ENCODE data around the gene CCNG2.

CCNG2 gene

DNA sequence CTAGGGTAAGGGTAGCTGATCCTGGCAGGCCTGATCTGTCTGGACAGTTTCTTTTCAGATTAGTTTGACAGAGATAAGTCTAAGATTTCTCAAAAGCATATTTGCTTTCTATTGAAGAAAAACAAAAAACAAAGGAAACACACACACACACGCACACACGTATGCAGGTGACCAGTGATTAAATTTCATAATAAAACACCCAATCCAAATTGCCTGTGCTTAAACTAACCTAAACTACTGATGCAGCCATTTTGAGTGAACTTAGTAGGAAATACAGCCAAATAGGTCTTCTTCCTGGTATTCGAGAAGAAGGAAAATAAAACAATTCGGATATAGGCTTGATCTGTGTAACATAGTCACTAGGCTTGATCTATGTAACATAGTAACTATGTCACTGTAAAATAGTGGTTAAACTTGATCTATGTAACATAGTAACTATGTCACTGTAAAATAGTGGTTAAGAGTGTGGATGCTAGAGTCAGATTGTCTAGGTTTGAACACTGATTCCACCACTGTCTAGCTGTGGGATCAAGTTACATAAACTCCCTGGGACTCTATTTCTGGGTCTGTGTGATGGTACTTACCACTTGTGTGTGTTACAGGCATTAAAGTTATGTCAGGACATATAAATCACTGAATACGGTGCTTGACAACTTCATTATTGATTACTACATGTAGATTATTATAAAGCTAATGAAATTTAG lies 9.8 kb upstream of the CCNG2 start:
- no peak for DNase-seq

DNA sequence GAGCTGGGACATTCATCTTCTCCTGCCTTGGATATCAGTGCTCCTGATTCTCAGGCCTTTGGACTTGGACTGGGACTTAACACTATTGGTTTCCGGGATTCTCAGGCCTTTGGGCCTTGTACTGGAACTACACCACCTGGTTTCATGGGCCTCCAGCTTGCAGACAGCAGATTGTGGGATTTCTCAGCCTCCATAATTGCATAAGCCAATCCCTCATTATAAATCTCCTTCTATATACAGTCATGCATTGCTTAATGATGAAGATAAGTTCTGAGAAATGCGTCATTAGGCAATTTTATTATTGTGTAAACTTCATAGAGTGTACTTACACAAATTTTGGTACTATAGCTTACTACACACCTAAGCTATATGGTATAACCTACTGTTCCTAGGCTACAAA lies 8.9 kb upstream of the CCNG2 start:
- DNase-seq: no peak

DNA sequence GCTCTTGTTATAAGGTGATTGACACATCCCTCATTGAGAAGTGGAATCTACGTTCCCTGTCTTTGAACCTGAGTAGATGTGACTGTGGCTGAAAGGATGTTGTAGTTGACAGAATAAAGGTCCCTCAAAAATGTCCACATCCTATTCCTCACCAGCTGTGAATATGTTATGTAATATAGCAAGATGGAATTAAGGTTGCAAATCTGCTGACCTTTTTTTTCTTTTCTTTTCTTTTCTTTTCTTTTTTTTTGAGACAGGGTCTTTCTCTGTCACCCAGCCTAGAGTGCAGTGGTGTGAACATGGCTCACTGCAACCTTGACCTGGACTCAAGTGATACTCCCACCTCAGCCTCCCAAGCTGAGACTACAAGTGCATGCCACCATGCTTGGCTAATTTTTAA lies 7.2 kb upstream of the CCNG2 start:
- DNase-seq: no peak

DNA sequence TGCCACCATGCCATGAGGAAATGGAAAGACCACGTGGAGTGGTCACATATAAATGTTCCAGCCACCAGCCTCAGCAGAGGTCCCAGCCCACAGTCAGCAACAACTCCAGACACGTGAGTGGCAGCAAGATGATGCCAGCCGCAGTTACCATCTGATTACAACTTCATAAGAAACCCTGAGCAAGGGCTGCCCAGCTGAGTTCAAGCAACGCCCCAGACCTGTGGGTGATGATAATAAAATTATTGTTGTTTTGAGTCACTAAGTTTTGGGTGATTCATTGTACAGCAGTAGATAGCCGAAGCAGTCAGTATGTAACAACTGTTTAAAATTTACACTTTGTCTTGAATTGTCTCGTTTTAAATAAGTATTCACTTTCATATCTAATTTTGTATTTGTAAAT lies 5.8 kb upstream of the CCNG2 start:
- DNase-seq: no peak

DNA sequence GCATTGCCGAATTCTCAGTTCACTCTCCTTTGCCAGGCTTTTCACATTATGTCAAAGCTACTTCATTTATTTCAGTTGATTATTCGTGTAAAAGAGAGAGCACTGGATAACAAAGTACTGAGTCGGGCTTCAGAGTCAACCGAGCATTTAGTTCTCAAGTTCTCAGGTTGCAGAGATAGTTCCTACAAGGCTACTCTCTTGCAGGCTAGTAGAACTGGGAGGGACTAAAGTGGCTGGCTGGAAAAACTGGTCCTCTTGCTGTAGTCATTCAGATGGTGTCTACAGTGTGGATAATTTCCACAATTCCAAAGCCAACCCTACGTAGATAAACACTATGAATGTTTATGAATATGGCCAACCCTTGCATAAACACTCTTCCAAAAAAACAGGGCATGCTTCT lies 4.6 kb upstream of the CCNG2 start:
- DNase-seq: no peak

DNA sequence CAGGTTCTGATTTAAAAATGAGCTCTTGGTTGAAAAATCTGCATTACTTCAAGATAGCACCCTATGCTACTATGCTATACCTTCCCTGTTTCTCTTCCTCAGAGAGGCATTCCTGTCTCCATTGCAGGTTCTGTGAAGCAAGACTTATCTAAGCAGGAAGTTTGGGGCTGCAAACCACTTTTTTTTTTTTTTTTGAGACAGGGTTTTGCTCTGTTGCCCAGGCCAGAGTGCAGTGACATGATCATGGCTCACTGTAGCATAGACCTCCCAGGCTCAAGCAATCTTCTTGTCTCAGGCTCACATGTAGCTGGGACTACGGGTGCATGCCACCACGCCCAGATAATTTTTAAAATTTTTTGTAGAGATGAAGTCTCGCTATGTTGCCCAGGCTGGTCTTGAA lies 4.0 kb upstream of the CCNG2 start:
- no peak for DNase-seq

DNA sequence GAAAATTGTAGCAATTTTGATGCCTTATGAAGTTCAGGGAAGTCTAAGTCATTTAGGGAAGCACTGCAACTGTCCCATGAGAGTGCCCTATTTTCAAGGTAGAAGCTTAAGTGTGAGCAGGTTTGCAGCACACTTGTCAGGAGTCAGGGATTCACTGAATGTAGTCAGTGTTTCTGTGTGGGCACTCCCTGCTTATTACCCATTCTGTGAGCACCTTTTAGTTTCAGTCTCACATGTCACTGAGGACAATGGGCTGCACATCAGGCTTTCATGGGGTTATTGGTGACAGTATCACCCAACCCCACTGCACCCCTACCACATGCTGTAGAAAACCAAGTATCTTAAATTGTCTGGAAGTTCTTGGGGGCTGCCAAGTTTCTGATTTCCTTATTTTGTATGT lies 2.9 kb upstream of the CCNG2 start:
- no peak for DNase-seq

DNA sequence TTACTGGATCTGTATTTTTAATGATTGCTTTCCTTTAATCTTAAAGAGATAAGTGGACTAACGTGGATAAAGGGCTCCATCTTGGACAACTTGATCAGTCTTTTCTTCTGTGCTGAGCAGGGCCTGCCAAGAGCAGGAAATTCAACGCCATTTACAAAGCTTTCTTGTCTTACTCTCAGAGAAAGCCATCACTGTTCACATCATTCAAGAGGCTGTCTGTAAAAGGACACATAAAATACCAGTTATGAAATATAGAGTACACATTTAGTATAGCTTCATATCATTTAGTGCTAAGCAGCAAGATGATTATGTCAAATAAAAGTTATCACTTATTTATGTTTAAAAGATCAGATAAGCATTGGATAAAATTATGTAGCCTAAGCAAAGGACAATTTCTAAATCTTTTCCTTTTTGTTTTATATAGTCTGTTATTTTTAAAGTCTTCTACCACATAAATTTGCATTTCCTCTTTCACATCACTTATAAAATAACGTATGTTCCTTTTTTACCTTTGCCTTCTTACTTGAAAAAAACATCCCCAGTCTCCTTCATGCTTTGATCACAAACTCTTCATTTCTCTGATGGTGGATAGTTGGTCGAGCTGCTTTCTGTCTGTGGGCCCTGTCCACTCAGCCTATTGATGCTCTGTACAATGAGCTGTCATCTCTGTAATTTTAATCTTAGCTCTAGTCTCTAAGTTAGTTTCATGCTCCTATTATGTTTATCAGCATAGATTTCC lies 2.1 kb upstream of the CCNG2 start:
- DNase-seq: no peak

DNA sequence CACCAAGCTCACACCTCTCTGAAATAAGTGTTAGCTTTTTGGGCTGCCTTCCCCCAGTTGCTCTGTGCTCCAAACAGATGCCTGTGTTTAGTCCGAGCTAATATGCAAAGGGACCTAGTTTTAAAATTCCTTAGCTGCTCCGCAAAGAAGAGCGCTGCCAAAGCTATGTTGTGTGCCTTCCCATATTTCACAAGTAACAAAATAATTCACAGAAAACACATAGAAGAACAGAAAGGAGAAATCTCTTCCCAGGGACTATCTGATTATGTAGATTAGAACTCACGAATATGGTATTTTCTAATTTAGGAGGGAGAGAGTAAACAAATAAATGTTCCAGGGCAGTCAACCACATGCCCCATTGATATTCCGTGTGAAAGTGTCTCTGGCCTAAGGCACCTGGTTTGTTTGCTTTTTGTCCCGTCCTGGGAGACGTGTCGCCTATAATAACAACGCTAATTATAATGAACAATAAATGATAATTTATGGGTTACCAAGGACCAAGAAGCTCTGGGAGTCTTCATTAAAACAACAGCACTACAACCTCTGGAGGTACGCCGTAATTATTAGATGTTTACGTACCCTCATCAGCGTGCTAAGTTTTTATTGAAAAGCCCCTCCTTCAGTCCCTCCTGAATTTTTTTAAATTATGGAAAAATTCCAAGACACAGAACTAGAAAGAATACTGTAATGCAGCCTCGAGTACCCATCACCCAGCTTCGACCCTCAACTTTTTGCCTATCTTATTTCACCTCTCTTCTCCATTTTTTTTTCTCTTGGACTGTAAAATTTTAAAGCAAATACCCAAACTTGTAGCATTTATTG lies 1.2 kb upstream of the CCNG2 start:
- no peak for DNase-seq

DNA sequence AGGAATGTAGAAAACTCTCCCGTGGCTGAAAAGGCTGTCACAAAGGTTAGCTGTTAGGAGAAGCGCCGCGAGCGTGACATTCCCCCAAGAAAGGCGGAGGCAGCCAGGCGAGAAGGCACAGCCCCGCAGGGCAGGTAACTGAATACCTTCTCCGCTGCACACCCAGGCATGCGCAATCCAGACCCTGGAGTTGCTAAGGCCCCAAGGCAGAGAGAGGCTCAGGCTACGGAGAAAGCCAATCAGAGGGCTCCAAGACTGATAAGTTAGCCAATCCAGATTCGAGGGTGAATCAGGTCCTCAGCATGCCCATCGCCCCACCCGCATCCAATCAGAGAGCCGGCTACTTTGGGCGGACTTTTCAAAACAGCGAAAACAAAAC lies 485 bp upstream of the CCNG2 start:
- peak; percentile 97 for DNase-seq

DNA sequence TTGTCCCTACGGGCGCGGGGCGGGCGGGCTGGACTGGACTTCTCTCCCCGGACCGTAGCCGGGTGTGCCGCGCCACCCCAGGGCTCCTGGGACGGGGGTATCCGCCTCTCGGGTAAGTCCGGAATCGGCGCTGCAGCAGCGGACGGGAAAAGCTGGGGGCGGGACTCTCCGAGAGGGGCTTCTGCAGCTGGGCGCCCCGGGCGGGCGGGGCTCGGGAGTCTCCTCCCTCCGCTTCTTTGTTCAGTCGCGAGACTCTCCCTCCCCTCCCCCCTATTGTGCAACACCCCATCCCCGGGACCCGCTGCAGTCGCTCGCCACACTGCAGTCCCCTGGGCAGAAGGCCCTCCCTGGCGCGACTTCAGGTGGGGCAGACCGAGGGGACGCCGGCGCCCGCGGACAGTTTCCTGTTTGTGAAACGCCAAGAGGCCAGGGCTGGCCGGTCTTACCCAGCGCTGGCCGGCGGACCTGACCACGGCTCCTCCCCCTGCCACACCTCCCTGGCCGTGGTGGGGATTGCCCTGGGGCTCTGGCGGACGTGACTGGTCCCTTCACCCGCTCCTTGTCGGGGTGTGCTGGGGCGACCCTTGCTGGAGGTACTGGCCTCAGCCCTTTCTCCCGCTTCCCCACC lies 966 bp downstream of the CCNG2 start:
- DNase-seq: peak; percentile 68

DNA sequence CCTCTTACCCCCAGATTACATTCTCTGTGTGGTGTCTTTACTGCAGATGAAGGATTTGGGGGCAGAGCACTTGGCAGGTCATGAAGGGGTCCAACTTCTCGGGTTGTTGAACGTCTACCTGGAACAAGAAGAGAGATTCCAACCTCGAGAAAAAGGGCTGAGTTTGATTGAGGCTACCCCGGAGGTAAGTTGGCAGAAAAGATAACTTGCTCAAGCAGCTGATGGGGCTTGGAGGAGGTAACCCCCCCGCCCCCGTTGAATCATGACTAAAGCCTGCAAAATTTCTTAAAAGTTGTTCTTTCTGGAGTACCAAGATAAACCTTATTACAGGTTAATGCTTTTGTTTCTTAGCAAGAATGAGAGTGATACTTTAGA lies 1.5 kb downstream of the CCNG2 start:
- no peak for DNase-seq

DNA sequence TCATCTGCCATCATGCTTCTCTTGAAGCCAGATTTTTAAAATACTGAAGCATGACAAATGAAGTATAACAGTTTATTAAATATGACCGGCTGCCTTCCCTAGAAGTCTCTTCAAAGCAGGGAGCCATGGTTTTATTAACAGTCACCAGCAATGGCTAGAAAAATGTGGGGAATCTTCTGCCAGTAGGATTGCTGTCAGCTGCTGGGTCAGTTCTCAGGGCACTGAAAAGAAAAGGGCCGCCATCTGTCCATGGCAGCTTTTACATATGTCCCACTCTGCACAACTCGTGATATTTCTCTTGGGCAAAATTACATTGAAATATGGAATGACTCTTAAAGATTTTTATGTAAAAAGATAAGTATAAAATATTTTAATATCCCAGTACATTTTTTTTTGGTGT lies 2.8 kb downstream of the CCNG2 start:
- no peak for DNase-seq

DNA sequence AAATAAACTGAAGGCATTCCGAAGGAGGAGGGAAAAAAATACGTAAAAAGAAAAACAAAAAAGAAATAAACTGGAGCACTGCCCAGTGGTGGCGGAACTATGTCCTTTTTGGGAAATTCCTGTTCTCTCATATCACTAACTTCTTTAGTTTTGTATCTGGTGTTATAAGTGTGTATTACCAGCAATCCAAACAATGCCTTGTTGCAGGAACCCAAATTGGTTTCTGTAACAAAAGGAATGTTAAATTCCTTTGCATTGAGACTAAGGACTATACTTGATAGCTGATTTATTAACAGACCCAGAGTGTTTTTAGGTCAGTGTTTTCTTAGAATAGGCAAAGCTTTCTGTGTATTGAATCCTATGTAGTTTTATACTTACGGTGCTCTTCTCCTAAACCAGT lies 6.6 kb downstream of the CCNG2 start:
- DNase-seq: no peak

DNA sequence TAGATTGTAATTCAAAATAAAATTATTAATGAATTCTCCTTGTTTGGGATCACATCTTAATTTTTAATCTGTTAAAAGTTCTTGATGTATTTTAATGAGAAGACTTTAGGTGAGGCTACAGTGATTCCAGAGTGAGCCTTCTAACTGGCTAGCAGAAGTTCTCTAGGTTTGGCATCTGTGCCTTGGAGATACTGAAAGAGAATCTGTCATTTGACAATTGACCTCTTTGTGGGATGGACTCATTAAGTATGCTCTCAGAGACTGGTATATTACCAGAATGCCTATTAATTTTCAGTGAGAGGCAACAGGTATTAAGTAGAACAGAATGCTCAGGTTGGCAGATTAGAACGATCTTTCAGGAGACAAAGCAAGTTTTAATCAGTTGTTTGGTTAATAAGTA lies 10.2 kb downstream of the CCNG2 start:
- no peak for DNase-seq

DNA sequence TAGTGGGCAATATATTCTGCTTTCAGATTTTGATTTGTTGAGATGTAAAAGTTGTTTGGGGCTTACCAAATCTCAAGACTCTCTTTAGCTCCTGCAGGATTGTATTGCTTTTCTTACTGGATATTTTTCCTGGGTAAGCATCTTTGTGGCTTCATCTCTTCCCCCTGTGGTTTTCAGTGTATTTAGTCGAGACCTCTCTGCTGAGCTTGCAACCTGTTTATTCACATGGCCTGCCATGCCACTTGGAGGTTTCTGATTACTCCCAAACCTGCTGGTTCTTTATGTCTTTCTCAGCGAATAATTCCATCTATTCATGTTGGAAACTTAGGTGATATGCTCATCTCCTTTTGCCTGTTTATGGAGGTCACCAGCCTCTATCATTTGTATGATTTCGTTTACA lies 10.9 kb downstream of the CCNG2 start:
- DNase-seq: no peak

DNA sequence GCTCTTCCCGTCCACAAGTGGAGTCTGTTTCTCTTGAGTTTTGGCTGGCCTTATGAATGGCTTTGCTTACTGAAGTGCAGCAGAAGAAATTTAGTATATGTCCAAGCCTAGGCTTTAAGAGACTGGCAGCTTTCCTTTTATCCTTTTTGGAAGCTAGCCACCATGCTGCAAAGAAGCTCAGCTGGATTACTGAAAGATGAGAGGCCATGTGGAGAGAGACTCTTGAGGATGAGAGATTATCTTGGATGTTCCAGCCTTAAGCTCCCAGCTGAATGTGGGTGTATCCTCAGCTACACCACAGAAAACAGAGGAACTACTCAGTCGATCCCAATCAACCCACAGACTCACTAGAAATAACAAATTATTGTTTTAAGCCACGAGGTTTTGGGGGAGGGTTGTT lies 12.5 kb downstream of the CCNG2 start:
- DNase-seq: no peak

DNA sequence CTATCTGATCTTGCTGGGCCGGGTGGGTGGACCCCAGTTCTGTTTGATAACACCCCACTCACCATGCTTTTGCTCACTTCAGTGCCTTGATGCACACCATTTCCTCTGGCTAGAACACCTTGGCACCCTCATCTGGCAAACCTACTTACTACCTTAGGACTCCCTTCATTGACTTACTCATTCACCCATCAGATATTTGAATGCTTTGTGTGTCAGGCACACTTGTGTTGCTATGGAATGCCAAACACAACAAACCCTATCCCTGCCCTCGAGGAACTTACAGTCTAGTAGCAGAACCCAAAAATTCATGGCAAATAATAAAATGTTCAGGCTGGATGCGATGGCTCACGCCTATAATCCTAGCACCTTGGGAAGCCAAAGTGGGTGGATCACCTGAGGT lies 13.9 kb downstream of the CCNG2 start:
- no peak for DNase-seq

DNA sequence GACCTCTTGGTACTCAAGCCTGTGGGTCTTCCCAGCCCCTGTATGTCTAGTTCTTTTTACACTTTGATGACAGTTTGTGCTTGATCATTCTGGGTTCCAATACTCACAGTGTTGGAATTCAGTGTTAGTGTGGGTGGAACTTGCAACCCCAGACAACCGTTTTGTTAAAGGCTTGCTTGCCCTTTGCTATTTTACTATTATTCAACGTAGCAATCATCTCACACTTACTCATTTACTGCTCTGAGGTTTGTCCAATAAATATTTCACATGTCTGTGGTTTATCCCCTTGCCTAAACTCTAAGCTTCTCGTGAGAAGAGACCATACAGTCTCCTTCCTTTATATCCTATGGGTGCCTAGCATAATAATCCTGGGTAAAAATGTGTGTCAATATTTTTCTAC lies 15.3 kb downstream of the CCNG2 start:
- DNase-seq: no peak

DNA sequence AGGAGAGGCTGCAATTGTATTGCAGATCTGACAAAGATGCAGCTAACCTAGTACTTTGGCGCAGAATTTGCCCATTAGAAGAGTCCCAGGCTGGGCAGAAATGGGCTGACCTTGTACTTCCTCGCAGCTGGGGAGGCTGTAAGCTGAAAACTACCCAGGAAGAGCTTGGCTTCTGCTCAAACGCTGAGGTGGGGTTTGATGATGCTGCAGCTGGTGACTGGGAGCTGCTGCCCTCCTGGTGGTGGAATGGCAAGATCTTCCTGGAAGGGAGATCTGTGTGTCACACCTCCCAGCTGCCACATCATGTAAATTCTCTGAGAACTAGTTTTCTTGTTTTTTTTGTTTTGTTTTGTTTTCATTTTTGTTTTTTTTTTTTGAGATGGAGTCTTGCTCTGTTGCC lies 17.4 kb downstream of the CCNG2 start:
- DNase-seq: no peak

DNA sequence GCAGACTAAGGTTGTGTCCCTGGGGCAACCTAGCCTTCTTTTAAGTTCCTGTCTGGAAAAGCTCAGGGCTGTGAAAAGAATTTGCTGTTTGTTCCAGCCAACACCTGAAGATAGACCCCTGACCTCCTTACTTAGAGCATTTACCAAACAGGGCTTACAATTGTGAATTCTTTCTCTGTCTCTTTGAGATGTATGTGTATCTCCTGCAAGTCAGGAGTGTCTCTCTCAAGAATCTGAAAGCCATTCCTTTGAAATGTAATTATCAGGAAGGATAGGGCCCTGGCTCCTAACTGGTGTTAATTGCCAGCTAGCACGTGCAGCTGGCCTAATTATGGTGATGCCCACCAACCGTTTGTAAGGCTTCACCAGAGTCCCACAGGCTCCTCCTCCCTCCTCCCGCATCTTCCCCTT lies 18.2 kb downstream of the CCNG2 start:
- DNase-seq: no peak

DNA sequence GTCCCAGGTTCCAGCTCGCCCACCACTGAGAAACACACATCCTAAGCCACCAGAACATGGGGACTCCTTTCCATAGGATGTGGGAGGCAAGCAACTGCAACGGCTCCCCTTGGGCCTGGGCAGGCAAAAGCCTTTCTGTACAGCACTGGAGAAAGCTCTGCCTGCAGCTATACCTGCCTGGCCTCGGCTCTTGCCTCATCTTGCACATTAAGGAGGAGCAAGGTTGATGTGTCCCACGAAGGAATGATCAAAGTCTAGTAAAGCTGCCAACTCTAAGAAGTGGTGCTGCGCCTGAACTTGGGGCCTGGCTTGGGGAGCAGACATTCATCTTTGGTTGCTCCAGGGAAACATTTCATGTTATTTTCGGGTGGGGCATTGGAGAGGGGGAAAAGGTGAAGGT lies 19.6 kb downstream of the CCNG2 start:
- no peak for DNase-seq

DNA sequence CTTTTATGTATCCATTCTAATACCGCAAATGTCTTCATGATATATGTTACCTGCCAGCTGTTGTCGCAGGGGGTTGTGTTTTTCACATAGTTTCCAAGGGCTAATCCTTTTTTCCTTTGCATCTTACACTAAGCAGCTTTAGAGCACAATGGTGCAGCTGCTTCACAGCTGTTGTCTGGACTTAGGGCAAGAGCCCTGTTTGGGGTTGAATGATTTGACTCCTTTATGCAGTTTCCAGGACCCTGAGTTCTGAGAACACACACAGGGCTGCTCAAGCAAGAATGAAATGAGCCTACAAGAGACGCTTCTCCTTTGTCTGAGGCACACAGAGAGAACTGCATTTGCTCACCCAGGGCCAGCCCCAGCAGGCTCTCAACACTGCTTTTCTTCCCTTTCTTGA lies 20.2 kb downstream of the CCNG2 start:
- DNase-seq: no peak

DNA sequence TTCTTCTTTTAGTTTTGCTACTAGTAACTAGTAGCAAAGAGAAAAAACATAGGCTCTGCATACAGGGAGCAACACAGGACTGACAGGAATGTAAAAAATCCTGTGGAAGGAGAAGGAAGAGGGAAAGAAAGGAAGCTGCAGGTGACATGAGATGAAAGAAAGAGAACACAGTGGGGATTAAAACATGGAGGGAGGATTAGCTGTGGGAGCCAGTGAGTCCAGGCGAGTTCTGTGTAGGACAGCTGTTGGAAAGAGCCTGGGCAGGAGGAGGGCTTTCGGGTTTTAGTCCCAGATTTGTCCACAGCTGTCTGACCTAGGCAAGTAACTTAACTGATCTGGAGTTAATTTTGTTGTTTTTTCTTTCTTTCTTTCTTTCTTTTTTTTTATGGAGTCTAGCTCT lies 21.6 kb downstream of the CCNG2 start:
- DNase-seq: no peak

Measured in activated gamma-delta T cell treated with Interleukin-2 at 50 U/mL for 16 hours (primary cell).